Liver (tissue), 9 donors: ENCODE results near the gene BRAP. TPM values are rescaled to one million over a fixed set of nuclear protein-coding genes. Genes with fewer than 3 reads are reported as not detected.

Source experiments
- DNase-seq: peaks from one replicate; pipeline ENCODE4 v3.0.0-alpha.2; 2017; ENCODE audit warnings: low spot score
- H3K27ac ChIP-seq, 2 donors: one replicate each; pipeline ENCODE4 v1.7.0; 2013; ENCODE audit warnings: inconsistent platforms in 2 of 2, low read length in 2 of 2, control low read depth in 1 of 2, low read depth in 1 of 2, mild to moderate bottlenecking in 1 of 2
- H3K27me3 ChIP-seq, 4 donors: one replicate each; pipeline versions ENCODE4 v1.6.1 to v1.7.0; 2013; ENCODE audit warnings: low read length in 3 of 4, inconsistent platforms in 1 of 4, mild to moderate bottlenecking in 1 of 4, moderate library complexity in 1 of 4; ENCODE audit not compliant: control insufficient read depth in 4 of 4, insufficient read depth in 4 of 4
- H3K36me3 ChIP-seq, 4 donors: one replicate each; pipeline versions ENCODE4 v1.6.1 to v1.7.0; 2013; ENCODE audit warnings: low read length in 3 of 4, mild to moderate bottlenecking in 3 of 4, low read depth in 1 of 4, moderate library complexity in 1 of 4; ENCODE audit not compliant: control insufficient read depth in 4 of 4, insufficient read depth in 3 of 4
- H3K4me1 ChIP-seq, 4 donors: one replicate each; pipeline versions ENCODE4 v1.6.1 to v1.7.0; 2013; ENCODE audit warnings: low read length in 3 of 4, mild to moderate bottlenecking in 3 of 4, moderate library complexity in 1 of 4; ENCODE audit not compliant: control insufficient read depth in 4 of 4, insufficient read depth in 4 of 4
- H3K4me3 ChIP-seq, 3 donors: one replicate each; pipeline versions ENCODE4 v1.6.1 to v1.7.0; 2013; ENCODE audit warnings: low read length in 3 of 3, control low read depth in 1 of 3, low read depth in 1 of 3, mild to moderate bottlenecking in 1 of 3
- H3K9ac ChIP-seq, 2 donors: one replicate each; pipeline ENCODE4 v1.7.0; 2013; ENCODE audit warnings: low read length in 2 of 2, mild to moderate bottlenecking in 2 of 2, moderate library complexity in 2 of 2, control low read depth in 1 of 2, low read depth in 1 of 2
- H3K9me3 ChIP-seq, 4 donors: one replicate each; pipeline versions ENCODE4 v1.6.1 to v1.7.0; 2013; ENCODE audit warnings: low read length in 3 of 4; ENCODE audit not compliant: control insufficient read depth in 4 of 4
- ATF3 ChIP-seq: IDR thresholded peaks from 2 replicates; pipeline ENCODE4 v1.6.1; 2016; ENCODE audit warnings: antibody characterized with exemption
- CTCF ChIP-seq: fragments of 150-350 bp; IDR thresholded peaks from 2 replicates; pipeline ENCODE4 v1.5.1; 2017; ENCODE audit warnings: improper control_type of control experiment, low read depth, low read length; ENCODE audit not compliant: missing input control
- EGR1 ChIP-seq, 2 donors: IDR thresholded peaks; 2 replicates each; pipeline ENCODE4 v1.6.1; 2016 to 2018; ENCODE audit warnings: antibody characterized with exemption in 2 of 2, low read depth in 2 of 2
- FOXA1 ChIP-seq: IDR thresholded peaks from 2 replicates; pipeline ENCODE4 v1.6.1; 2016; ENCODE audit warnings: antibody characterized with exemption
- FOXA2 ChIP-seq: IDR thresholded peaks from 2 replicates; pipeline ENCODE4 v1.6.1; 2016; ENCODE audit warnings: antibody characterized with exemption
- GABPA ChIP-seq, 2 donors: IDR thresholded peaks in 1 of 2; conservative IDR thresholded peaks in 1 of 2; 2 replicates each; pipeline ENCODE4 v1.6.1; 2016; ENCODE audit warnings: antibody characterized with exemption in 2 of 2, mild to moderate bottlenecking in 1 of 2, moderate library complexity in 1 of 2
- HNF4A ChIP-seq, 2 donors: conservative IDR thresholded peaks; 2 replicates each; pipeline ENCODE4 v1.6.1; 2016; ENCODE audit warnings: antibody characterized with exemption in 2 of 2, mild to moderate bottlenecking in 2 of 2
- HNF4G ChIP-seq: IDR thresholded peaks from 2 replicates; pipeline ENCODE4 v1.6.1; 2016; ENCODE audit warnings: antibody characterized with exemption
- JUND ChIP-seq, 2 donors: IDR thresholded peaks; 2 replicates each; pipeline ENCODE4 v1.6.1; 2016; ENCODE audit warnings: antibody characterized with exemption in 2 of 2
- MAX ChIP-seq: IDR thresholded peaks from 2 replicates; pipeline ENCODE4 v1.6.1; 2016; ENCODE audit warnings: antibody characterized with exemption
- NR2F2 ChIP-seq: IDR thresholded peaks from 2 replicates; pipeline ENCODE4 v1.6.1; 2016; ENCODE audit warnings: antibody characterized with exemption
- RAD21 ChIP-seq, 2 donors: IDR thresholded peaks; 2 replicates each; pipeline ENCODE4 v1.6.1; 2016; ENCODE audit warnings: antibody characterized with exemption in 2 of 2, mild to moderate bottlenecking in 2 of 2
- REST ChIP-seq: IDR thresholded peaks from 2 replicates; pipeline ENCODE4 v1.6.1; 2016; ENCODE audit warnings: antibody characterized with exemption, mild to moderate bottlenecking
- RXRA ChIP-seq, 2 donors: IDR thresholded peaks; 2 replicates each; pipeline ENCODE4 v1.6.1; 2017 to 2018; ENCODE audit warnings: antibody characterized with exemption in 2 of 2, mild to moderate bottlenecking in 1 of 2
- SP1 ChIP-seq: IDR thresholded peaks from 2 replicates; pipeline ENCODE4 v1.6.1; 2018; ENCODE audit warnings: antibody characterized with exemption, mild to moderate bottlenecking
- TAF1 ChIP-seq: conservative IDR thresholded peaks from 2 replicates; pipeline ENCODE4 v1.6.1; 2016; ENCODE audit warnings: antibody characterized with exemption, mild to moderate bottlenecking
- YY1 ChIP-seq: IDR thresholded peaks from 2 replicates; pipeline ENCODE4 v1.6.1; 2016; ENCODE audit warnings: antibody characterized with exemption, mild to moderate bottlenecking
- ZBTB33 ChIP-seq: IDR thresholded peaks from 2 replicates; pipeline ENCODE4 v1.6.1; 2016; ENCODE audit warnings: antibody characterized with exemption
- WGBS: extraction: QIAGEN DNeasy Blood & Tissue Kit; methylation state at CpG from one replicate; pipeline ENCODE4 v1.1.7; 2013; 5-methylcytosine and 5-hydroxymethylcytosine counted together
- polyA plus RNA-seq, 2 donors: library from polyadenylated mRNA; stranded (reverse) in 1 of 2; unstranded in 1 of 2; fragments of 200-250 nt in 1 of 2; fragments of >200 nt in 1 of 2; fragmentation: Nextera tagmentation in 1 of 2; extraction: Ambion mirVana in 1 of 2; gene quantifications; one replicate each; pipeline versions ENCODE4 v1.2.1 to v1.2.3, GENCODE V29; 2013 to 2015
- total RNA-seq, 2 donors: library from RNA; depleted of rRNA; stranded (reverse); fragments of >200 nt; gene quantifications; one replicate each; pipeline ENCODE4 v1.2.3, GENCODE V29; 2014
- donor health status: healthy.
- donor health status: healthy.
- donor health status: healthy.
- donor health status: healthy.
- donor health status: healthy.

BRAP gene
- total RNA-seq (10 to 100 TPM in 1 of 2 donors, 1 to 10 TPM in 1; 8.3 to 10.1 TPM), polyA plus RNA-seq (1 to 10 TPM; 4.8 to 5.1 TPM)

GRCh38 chr12:111685811-111686573 is at the start of gene BRAP, which contains the start of gene ACAD10:
TSS of gene BRAP (minus strand) at chr12:111685956. CDS start at chr12:111685792, 164 bp downstream.
TSS of gene ACAD10 (plus strand) at chr12:111686053. CDS start at chr12:111692710, 6,657 bp downstream.
- peak; percentile 96 for DNase-seq
- under 1% methylated on average over 63 of the region's 63 CpGs for WGBS
- no peaks in the 10 kb centered on the region for H3K27me3 ChIP-seq
- H3K9ac ChIP-seq, result peak within 1 kb of the TSS; percentile 93
- H3K4me1 ChIP-seq, result peaks cover 2 to 27% (median 23%) of the 10 kb centered on the region in 4 donors
- H3K9me3 ChIP-seq, result no peaks in the 10 kb centered on the region
- H3K36me3 ChIP-seq, result peaks cover 3 to 16% (median 11%) of the 10 kb centered on the region in 4 donors
- peak; percentile 53 for TF ChIP-seq TAF1
- peak; percentile 38 to 58 for TF ChIP-seq RXRA (IDR thresholded peaks at IDR 0.05)
- no peak for TF ChIP-seq CTCF
- TF ChIP-seq FOXA1, result no peak
- TF ChIP-seq ZBTB33, result peak; percentile 73
- TF ChIP-seq EGR1 (IDR thresholded peaks at IDR 0.05; ENCODE audit: low read depth in 2 of 2), result peak in 1 of 2 donors; percentile 29
- peak; percentile 41 for TF ChIP-seq SP1
- TF ChIP-seq FOXA2, result no peak
- TF ChIP-seq MAX, result peak; percentile 57
- no peak for TF ChIP-seq JUND (IDR thresholded peaks at IDR 0.05)
- peak; percentile 27 for TF ChIP-seq REST
- TF ChIP-seq HNF4G, result no peak
- TF ChIP-seq ATF3, result no peak
- peak; percentile 48 to 49 for TF ChIP-seq RAD21 (IDR thresholded peaks at IDR 0.05)
- peak; percentile 81 for TF ChIP-seq YY1
- peak in 1 of 2 donors; percentile 92 for TF ChIP-seq GABPA (IDR thresholded peaks at IDR 0.05 in 1 of 2, conservative IDR thresholded peaks at IDR 0.05 in 1 of 2)
- peak in 1 of 2 donors; percentile 39 for TF ChIP-seq HNF4A (conservative IDR thresholded peaks at IDR 0.05)
- peak; percentile 77 for TF ChIP-seq NR2F2
- peak within 1 kb of the TSS; percentile 74 to 75 for H3K27ac ChIP-seq
- H3K4me3 ChIP-seq, result peak within 1 kb of the TSS; percentile 81 to 98 (median 92)
